T-helper 1 cell (primary cell): ENCODE measurements around the gene PBOV1.

Source experiments
- DNase-seq, 5 donors: peaks; one replicate each; pipeline ENCODE4 v3.0.0-alpha.2; 2012 to 2020
- total RNA-seq, 4 donors: gene quantifications; one replicate each; lab custom pipeline; 2026; lab: John Stamatoyannopoulos, UW

The PBOV1 gene
- 0 reads per million in 4 donors for total RNA-seq

- DNase-seq: no peak
Measured at GRCh38 chr6:138218449-138218848, at the start of gene PBOV1. Gene PBOV1, minus strand, starts transcription at chr6:138218491. Its CDS starts 96 bp downstream, at chr6:138218395.

GRCh38 chr6:138266095-138266494 is 47.8 kb upstream of the PBOV1 start:
- DNase-seq: no peak

DNA sequence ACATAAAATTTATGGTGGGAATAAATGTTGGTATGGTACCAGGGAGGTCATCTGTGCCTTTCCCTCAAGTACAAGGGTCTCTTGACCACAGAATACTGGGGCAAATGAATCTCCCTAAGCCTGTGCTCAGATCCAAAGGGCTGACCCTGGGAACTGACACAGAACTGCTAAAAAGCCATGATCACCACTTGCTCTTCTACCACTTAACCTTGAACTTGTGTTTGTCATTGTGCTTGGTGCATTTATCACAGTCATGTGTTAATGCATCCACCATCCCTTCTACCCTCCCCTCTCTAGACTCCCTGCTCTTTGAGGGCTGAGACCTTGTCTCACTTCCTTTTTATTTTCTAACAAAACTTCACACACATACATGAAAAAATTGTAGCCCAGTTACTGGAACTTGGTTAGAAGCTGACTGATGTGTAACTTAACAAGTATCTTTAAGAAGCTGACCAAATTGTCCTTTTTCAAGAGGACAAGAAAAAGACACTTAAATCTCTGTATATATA is 46.1 kb upstream of the PBOV1 start:
- DNase-seq: no peak

DNA sequence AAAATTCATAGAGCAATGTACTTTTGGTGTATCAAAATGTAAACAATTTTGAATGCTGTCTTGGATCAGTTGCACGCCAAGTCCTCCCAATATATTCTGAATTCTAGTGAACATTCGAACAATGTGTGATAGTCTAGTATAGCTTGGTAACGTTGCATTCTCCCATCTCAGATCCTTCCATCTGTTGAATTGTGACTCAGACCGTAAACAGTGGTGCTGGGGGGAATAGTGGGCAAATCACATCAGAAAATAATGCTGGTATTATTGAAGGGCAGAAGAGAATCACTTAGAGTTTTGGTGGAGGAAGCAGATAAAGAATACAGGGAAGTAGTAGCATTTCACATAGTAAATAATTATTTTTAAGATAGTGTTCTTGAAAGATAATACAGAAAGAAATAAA is 45.7 kb upstream of the PBOV1 start:
- no peak for DNase-seq

DNA sequence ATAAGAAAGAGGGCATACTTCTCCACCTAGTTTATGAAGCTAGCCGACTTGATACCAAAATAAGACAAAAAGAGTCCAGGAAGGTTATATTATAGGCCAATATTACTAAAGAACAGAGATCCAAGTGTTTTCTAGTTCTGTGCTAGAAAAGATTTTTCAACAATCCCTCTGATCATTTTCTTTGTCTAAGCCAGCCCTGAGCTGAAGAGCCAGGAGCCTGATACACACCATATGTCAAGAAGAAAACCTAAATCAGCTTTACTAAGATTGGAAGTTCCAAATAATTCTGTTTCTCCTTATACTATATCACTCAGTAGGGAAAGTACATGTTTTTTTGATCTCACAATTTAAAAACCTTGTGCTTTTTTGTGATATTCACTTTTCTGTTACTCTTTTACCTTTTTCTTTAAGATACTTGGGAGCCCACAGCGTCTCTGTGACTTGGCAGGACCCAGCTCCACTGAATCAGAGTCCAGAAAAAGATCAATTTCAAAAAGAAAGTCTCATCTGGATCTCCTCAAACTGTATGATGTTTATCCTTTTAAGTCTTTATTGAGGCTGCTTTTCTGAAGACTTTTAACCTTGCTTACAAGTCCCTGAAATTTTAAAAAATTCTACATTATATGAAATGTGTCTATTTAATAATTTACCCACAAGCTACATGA is 43.0 kb upstream of the PBOV1 start:
- no peak for DNase-seq

- no peak for DNase-seq
Measured at GRCh38 chr6:138258991-138259390, 40.7 kb upstream of the PBOV1 start.

DNA sequence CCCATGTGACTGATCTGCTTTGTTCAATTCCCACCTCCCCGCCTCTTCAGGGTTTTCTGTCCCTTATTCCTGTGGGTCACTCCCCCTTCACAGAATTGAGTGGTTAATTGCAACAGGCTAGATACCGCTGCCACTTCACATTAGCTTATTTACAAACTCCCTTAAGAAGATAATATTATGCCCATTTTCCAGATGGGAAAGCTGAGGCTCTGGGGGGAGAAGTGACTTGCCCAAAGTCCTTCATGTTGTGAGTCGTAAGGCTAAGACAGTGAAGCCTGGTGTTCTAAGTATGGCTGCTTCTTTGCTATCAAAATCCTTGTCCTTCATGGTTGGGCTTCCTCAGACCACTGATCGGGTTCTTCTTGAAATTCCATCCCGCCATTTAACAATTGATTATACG is 39.9 kb upstream of the PBOV1 start:
- DNase-seq: no peak

DNA sequence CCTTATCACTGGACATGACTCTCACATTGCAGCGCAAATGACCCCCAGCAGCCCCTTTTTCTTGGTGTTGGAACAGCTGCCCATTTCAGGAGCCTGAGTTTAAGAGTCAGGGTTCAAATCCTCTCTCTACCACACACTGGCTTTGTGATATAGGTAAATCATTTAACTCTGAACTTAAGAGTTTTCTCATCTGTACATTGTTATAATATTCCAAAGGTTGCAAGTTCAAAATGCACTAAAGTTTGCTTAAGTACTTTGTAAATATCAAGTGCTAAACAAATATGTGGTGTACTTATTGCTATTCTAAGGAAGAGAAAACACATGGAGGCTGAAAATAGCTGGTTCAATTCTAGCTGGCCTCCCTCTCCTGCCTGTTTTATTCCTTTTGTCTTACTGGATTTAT is 39.3 kb upstream of the PBOV1 start:
- DNase-seq: no peak

GRCh38 chr6:138255443-138255842 is 37.2 kb upstream of the PBOV1 start:
- no peak for DNase-seq

- DNase-seq: no peak
Measured at GRCh38 chr6:138253731-138254130, 35.4 kb upstream of the PBOV1 start.

GRCh38 chr6:138250513-138251247 is 32.4 kb upstream of the PBOV1 start:
- no peak for DNase-seq

GRCh38 chr6:138250053-138250452 is 31.8 kb upstream of the PBOV1 start:
- DNase-seq: no peak

GRCh38 chr6:138248878-138249277 is 30.6 kb upstream of the PBOV1 start:
- no peak for DNase-seq

- no peak for DNase-seq
Measured at GRCh38 chr6:138248011-138248410, 29.7 kb upstream of the PBOV1 start.

GRCh38 chr6:138246650-138247440 is 28.6 kb upstream of the PBOV1 start:
- no peak for DNase-seq

- DNase-seq: no peak
Measured at GRCh38 chr6:138245751-138246150, 27.5 kb upstream of the PBOV1 start.

- no peak for DNase-seq
Measured at GRCh38 chr6:138242987-138243592, 24.8 kb upstream of the PBOV1 start.

GRCh38 chr6:138241934-138242333 is 23.6 kb upstream of the PBOV1 start:
- DNase-seq: no peak

DNA sequence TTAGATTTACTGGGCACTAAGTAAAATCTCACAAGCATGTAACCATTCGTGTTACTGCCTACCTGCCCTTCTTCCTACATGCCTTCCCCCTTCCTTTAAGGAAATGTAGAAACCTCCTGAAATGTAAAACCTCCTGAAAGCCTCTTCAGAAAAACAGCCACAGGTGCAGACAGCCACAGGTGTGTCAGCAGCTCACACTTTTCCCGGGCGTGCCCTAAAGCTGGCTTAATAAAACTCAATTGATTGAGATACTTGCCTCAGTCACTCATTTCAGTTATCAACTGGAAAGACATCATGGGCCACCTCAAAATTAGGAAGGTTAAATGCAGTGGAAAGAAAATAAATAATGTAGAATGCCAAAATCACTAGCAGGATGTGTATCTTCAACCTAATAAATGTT is 23.1 kb upstream of the PBOV1 start:
- no peak for DNase-seq

DNA sequence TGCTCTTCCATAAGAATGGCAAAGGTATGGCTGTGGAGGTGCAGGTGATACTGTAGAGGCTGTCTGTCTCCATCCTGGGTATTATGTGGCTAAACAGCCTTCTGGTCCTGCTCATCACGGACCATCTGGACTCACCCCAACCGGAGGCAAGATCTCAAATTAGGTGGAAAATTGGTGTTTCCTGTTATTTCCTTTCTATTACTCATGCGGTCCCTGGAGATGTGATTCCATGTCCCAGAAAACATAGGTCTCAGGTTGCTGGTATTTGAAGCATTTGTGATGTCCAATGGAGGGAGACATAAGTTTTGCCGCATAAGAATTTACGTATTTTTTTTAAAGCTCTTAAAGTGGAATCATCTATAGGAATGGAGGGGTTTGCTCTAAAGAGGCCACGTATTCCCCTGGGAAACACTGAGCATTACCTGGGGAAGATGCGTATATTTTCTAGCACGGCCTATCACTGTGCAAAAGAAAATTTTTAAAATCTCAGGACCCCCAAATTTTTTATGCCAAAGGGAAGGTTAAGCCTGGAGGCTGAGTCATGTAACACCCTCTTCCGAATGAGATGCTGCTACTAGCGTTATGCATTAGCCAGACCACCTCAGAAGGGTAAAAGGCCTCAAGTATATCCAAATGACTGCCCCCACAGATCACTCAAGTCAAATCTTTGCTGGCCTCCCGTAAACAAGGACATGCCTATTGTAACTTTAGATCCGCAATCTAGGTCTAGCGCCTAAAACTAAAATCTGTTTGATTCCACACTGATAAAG is 22.4 kb upstream of the PBOV1 start:
- no peak for DNase-seq

GRCh38 chr6:138239774-138240173 is 21.5 kb upstream of the PBOV1 start:
- DNase-seq: no peak

DNA sequence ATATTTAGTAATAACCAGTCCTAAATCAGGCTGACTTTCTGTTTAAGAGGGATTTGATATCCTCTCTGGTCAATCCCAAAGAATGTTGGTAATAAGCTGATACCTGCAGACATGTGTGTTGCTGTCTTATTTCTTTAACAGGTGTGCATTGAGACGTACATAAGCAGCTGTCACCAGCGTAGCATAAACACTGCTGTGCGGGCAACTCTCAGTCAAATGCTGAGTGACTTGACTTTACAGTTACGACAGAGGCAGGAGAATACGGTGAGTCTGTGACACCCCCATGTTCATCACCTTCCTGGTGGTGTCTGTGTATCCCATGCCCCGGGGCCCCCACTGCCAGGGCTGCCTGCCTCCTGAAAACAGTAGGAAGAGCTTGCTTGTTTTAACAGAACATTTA is 20.1 kb upstream of the PBOV1 start:
- no peak for DNase-seq
